GM12891 (cell line): ENCODE data around the gene PGLYRP4.

ENCODE experiments used
- POLR2A ChIP-seq: IDR thresholded peaks from 2 replicates; pipeline ENCODE4 v1.6.1; 2011; ENCODE audit warnings: low read depth, low read length, control low read depth
- POLR2AphosphoS5 ChIP-seq: IDR thresholded peaks from 2 replicates; pipeline ENCODE4 v1.6.1; 2011; ENCODE audit warnings: low read depth, low read length, control low read depth
- TAF1 ChIP-seq: IDR thresholded peaks from 2 replicates; pipeline ENCODE4 v1.6.1; 2011; ENCODE audit warnings: low read depth, low read length, control low read depth

- no peak for TF ChIP-seq TAF1
- no peak for TF ChIP-seq POLR2A
- no peak for TF ChIP-seq POLR2AphosphoS5
Measured at GRCh38 chr1:153341431-153341934, 7.2 kb downstream of the PGLYRP4 start.
